ENCODE results near the gene PTPRK.

The PTPRK gene

DNA sequence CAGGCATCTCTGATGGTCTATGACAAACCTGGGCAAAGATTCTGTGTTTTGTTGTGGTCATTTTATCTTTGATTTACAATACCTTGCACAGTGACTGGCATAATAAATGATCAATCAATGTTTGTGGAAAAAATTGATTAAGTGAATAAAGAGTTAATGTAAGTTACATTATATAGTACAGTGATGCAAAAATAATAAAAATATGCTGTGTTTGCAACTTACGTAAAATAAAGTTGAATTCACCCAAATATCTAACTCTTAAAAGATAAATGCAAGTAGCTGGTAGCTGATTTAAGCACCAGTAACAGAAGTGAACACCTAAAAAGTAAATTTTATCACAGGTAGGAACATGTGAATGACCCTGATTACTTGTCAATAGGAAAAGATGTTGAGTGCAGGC, 443.6 kb downstream of the PTPRK start:
- no peak overlapping the region for H3K27ac ChIP-seq (ENCODE audit: low read depth, low read length, poor library complexity, severe bottlenecking)
- no peaks in the 10 kb centered on the region for H3K79me2 ChIP-seq (ENCODE audit: insufficient read depth, low read length)
- H3F3A ChIP-seq (ENCODE audit: insufficient read depth, low read length) = no peaks in the 10 kb centered on the region
- H3K27me3 ChIP-seq (ENCODE audit: insufficient read depth, low read length) = no peaks in the 10 kb centered on the region
- H3K36me3 ChIP-seq (ENCODE audit: insufficient read depth, low read length) = no peaks in the 10 kb centered on the region
- H3K4me3 ChIP-seq (ENCODE audit: low read depth, low read length, poor library complexity, severe bottlenecking) = no peak overlapping the region
- H4K20me1 ChIP-seq (ENCODE audit: insufficient read depth, low read length) = no peaks in the 10 kb centered on the region
- no peaks in the 10 kb centered on the region for H3K9me3 ChIP-seq (ENCODE audit: low read length)
- no peaks in the 10 kb centered on the region for H3K4me1 ChIP-seq (ENCODE audit: insufficient read depth, low read length, severe bottlenecking)
- no peak overlapping the region for H3K4me2 ChIP-seq (ENCODE audit: low read length)
- H3K9me2 ChIP-seq (ENCODE audit: low read depth, low read length) = no peaks in the 10 kb centered on the region
- no peak for TF ChIP-seq EZH2 (IDR thresholded peaks at IDR 0.05; ENCODE audit: borderline replicate concordance, low read length)
- TF ChIP-seq, protein P1, sequence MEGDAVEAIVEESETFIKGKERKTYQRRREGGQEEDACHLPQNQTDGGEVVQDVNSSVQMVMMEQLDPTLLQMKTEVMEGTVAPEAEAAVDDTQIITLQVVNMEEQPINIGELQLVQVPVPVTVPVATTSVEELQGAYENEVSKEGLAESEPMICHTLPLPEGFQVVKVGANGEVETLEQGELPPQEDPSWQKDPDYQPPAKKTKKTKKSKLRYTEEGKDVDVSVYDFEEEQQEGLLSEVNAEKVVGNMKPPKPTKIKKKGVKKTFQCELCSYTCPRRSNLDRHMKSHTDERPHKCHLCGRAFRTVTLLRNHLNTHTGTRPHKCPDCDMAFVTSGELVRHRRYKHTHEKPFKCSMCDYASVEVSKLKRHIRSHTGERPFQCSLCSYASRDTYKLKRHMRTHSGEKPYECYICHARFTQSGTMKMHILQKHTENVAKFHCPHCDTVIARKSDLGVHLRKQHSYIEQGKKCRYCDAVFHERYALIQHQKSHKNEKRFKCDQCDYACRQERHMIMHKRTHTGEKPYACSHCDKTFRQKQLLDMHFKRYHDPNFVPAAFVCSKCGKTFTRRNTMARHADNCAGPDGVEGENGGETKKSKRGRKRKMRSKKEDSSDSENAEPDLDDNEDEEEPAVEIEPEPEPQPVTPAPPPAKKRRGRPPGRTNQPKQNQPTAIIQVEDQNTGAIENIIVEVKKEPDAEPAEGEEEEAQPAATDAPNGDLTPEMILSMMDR (IDR thresholded peaks at IDR 0.05; ENCODE audit: low read length) = no peak
- H2AFZ ChIP-seq (ENCODE audit: low read length) = no peak overlapping the region
- H3K9ac ChIP-seq (ENCODE audit: low read length) = no peak overlapping the region

DNA sequence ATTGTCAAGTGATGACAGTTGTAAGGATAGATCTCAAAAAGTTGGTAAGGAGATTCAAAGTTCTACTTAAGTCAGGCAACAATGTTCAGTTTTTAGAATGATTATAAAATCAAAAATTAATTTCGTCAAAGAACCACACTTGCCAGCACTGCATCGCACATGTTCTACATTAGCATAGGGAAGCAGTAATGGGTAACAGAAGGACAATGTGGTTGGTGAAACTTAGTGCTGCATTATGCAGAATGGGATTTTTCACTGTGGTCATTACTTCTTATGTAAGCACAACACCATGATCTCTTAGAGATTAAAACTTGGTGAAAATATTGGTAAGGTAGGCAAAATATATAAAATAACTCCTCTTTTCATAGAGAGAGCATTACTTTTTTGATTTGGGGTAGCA, 445.8 kb downstream of the PTPRK start:
- no peak for TF ChIP-seq EZH2 (IDR thresholded peaks at IDR 0.05; ENCODE audit: borderline replicate concordance, low read length)
- TF ChIP-seq, protein P1 (IDR thresholded peaks at IDR 0.05; ENCODE audit: low read length) = no peak
- Histone ChIP-seq H3K9ac (ENCODE audit: low read length) (no peak overlapping the region), H4K20me1 (ENCODE audit: insufficient read depth, low read length) (no peaks in the 10 kb centered on the region), H3K4me3 (ENCODE audit: low read depth, low read length, poor library complexity, severe bottlenecking) (no peak overlapping the region), H3K4me1 (ENCODE audit: insufficient read depth, low read length, severe bottlenecking) (no peaks in the 10 kb centered on the region), H3K27me3 (ENCODE audit: insufficient read depth, low read length) (no peaks in the 10 kb centered on the region), H3K9me3 (ENCODE audit: low read length) (no peaks in the 10 kb centered on the region), H2AFZ (ENCODE audit: low read length) (no peak overlapping the region), H3F3A (ENCODE audit: insufficient read depth, low read length) (no peaks in the 10 kb centered on the region), H3K36me3 (ENCODE audit: insufficient read depth, low read length) (no peaks in the 10 kb centered on the region), H3K4me2 (ENCODE audit: low read length) (no peak overlapping the region), H3K9me2 (ENCODE audit: low read depth, low read length) (no peaks in the 10 kb centered on the region), H3K27ac (ENCODE audit: low read depth, low read length, poor library complexity, severe bottlenecking) (no peak overlapping the region), H3K79me2 (ENCODE audit: insufficient read depth, low read length) (no peaks in the 10 kb centered on the region)

DNA sequence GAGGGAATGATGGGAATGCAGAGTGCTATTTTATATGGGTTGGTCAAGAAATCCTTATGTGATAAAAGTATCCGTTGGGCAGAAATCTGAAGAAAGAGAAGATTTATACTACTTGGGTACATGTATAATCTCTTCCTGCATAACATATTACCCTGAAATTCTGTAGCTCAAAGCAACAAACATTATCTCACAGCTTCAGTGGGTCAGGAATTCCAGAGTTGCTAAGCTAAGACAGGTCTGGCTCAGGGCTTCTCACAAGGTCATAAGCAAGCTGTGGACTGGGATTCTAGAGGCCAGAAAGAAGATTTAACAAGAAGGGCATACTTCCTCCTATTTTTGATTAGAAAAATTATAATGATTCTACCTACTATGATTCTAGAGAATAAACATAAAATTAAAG, 447.0 kb downstream of the PTPRK start:
- H3K9me3 ChIP-seq (ENCODE audit: low read length) = no peaks in the 10 kb centered on the region
- H3F3A ChIP-seq (ENCODE audit: insufficient read depth, low read length) = no peaks in the 10 kb centered on the region
- TF ChIP-seq EZH2 (IDR thresholded peaks at IDR 0.05; ENCODE audit: borderline replicate concordance, low read length) = no peak
- TF ChIP-seq, protein P1 (IDR thresholded peaks at IDR 0.05; ENCODE audit: low read length) = no peak
- H3K79me2 ChIP-seq (ENCODE audit: insufficient read depth, low read length) = no peaks in the 10 kb centered on the region
- no peak overlapping the region for H3K9ac ChIP-seq (ENCODE audit: low read length)
- H3K4me2 ChIP-seq (ENCODE audit: low read length) = no peak overlapping the region
- no peaks in the 10 kb centered on the region for H3K36me3 ChIP-seq (ENCODE audit: insufficient read depth, low read length)
- no peak overlapping the region for H3K27ac ChIP-seq (ENCODE audit: low read depth, low read length, poor library complexity, severe bottlenecking)
- no peak overlapping the region for H3K4me3 ChIP-seq (ENCODE audit: low read depth, low read length, poor library complexity, severe bottlenecking)
- no peaks in the 10 kb centered on the region for H3K4me1 ChIP-seq (ENCODE audit: insufficient read depth, low read length, severe bottlenecking)
- no peak overlapping the region for H2AFZ ChIP-seq (ENCODE audit: low read length)
- no peaks in the 10 kb centered on the region for H4K20me1 ChIP-seq (ENCODE audit: insufficient read depth, low read length)
- no peaks in the 10 kb centered on the region for H3K9me2 ChIP-seq (ENCODE audit: low read depth, low read length)
- no peaks in the 10 kb centered on the region for H3K27me3 ChIP-seq (ENCODE audit: insufficient read depth, low read length)
